Testis (tissue), 3 donors: ENCODE results near the gene SLC47A1. TPM values are rescaled to one million over a fixed set of nuclear protein-coding genes. Genes with fewer than 3 reads are reported as not detected.
"Not testable (repeated sequence)": the region's sequence is repeated elsewhere in the genome, so short reads cannot be mapped to it uniquely, and the experiment has no call there.

Experiments used
- DNase-seq: peaks from one replicate; pipeline ENCODE4 v3.0.0-alpha.2; 2019
- H3K27ac ChIP-seq, 2 donors: fragments of 200-600 bp; sonication (generic); one replicate each; pipeline ENCODE4 v1.5.1; 2019
- H3K27me3 ChIP-seq: fragments of 200-600 bp; sonication (generic); one replicate; pipeline ENCODE4 v1.5.1; 2019
- H3K36me3 ChIP-seq: fragments of 200-600 bp; sonication (generic); one replicate; pipeline ENCODE4 v1.5.1; 2017; ENCODE audit warnings: low read depth; ENCODE audit errors: missing control alignments
- H3K4me1 ChIP-seq: fragments of 200-600 bp; sonication (generic); one replicate; pipeline ENCODE4 v1.5.1; 2019
- H3K4me3 ChIP-seq, 2 donors: fragments of 200-600 bp; sonication (generic); one replicate each; pipeline ENCODE4 v1.5.1; 2017 to 2019
- H3K9me3 ChIP-seq: fragments of 200-600 bp; sonication (generic); one replicate; pipeline ENCODE4 v1.5.1; 2017
- CTCF ChIP-seq, 3 experiments: fragments of 450-650 bp in 2 of 3; fragments of 200-600 bp in 1 of 3; sonication (generic) in 1 of 3; IDR thresholded peaks; one replicate each; pipeline ENCODE4 v1.5.1; 2016 to 2019; ENCODE audit warnings: antibody characterized with exemption in 3 of 3, mild to moderate bottlenecking in 2 of 3, moderate library complexity in 1 of 3
- POLR2A ChIP-seq: fragments of 450-650 bp; IDR thresholded peaks from one replicate; pipeline ENCODE4 v1.6.1; 2017; ENCODE audit warnings: antibody characterized with exemption, mild to moderate bottlenecking, moderate library complexity
- WGBS, 2 donors: methylation state at CpG; one replicate each; pipeline ENCODE4 v1.1.5; 2018; 5-methylcytosine and 5-hydroxymethylcytosine counted together
- intact Hi-C: fragments of 100-400 bp; cut with DNase I; formaldehyde crosslinking; loops from one replicate; pipeline ENCODE4 v1.15.1; 2023; ENCODE audit warnings: low total_unique reads
- polyA plus RNA-seq: library from polyadenylated mRNA; stranded (reverse); fragments of 350-450 nt; fragmentation: Illumina TruSeq; extraction: RNeasy Lipid Tissue Mini Kit (QIAGEN cat#74804); gene quantifications from one replicate; pipeline ENCODE4 v1.2.3, GENCODE V29; 2014; ENCODE audit warnings: low read depth, low replicate concordance; ENCODE audit not compliant: insufficient read depth
- total RNA-seq, 2 donors: library from RNA; depleted of rRNA; stranded (reverse); fragments of >200 nt; gene quantifications; one replicate each; pipeline ENCODE4 v1.2.3, GENCODE V29; 2016

The SLC47A1 gene
- total and polyA plus RNA-seq, 3 donors from 2014 or later = 20.1 to 97.3 (median 39.8) TPM

GRCh38 chr17:19502517-19502916, 31.1 kb upstream of the SLC47A1 start:
- DNase-seq = no peak
- TF ChIP-seq CTCF (IDR thresholded peaks at IDR 0.05) (no peak), POLR2A (no peak)
- Histone ChIP-seq H3K36me3 (no peaks in the 10 kb centered on the region), H3K27me3 (no peaks in the 10 kb centered on the region), H3K27ac (no peak overlapping the region), H3K4me3 (no peak overlapping the region), H3K9me3 (no peaks in the 10 kb centered on the region), H3K4me1 (peaks cover 4% of the 10 kb centered on the region)
- WGBS, 2 donors = 91 to 92% methylated on average over 9 of the region's 9 CpGs
- intact Hi-C loops = no loop called here

GRCh38 chr17:19505561-19505960, 28.1 kb upstream of the SLC47A1 start:
- intact Hi-C loops, H3K36me3 ChIP-seq, H3K27me3 ChIP-seq, H3K4me1 ChIP-seq, H3K9me3 ChIP-seq, DNase-seq, H3K27ac ChIP-seq, H3K4me3 ChIP-seq: not testable (repeated sequence)
- 43 to 48% methylated on average over 2 to 3 of the region's 4 CpGs for WGBS, 2 donors

- 1% methylated on average over 39 to 57 of the region's 60 CpGs for WGBS, 2 donors
- TF ChIP-seq CTCF (IDR thresholded peaks at IDR 0.05) (no peak), POLR2A (no peak)
- peak overlapping the region; percentile 75 to 85 for H3K4me3 ChIP-seq
- no peaks in the 10 kb centered on the region for H3K36me3 ChIP-seq
- DNase-seq = peak; percentile 93
- intact Hi-C loops = no loop called here
- H3K4me1 ChIP-seq = peaks cover 7% of the 10 kb centered on the region
- H3K27ac ChIP-seq = peak overlapping the region; percentile 92 to 99
- H3K27me3 ChIP-seq = no peaks in the 10 kb centered on the region
- H3K9me3 ChIP-seq = no peaks in the 10 kb centered on the region
These were observed 25.7 kb upstream of the SLC47A1 start for GRCh38 chr17:19507775-19508576.

- no peak for DNase-seq
- TF ChIP-seq POLR2A (no peak), CTCF (IDR thresholded peaks at IDR 0.05) (no peak)
- H3K4me3 ChIP-seq = peak overlapping the region; percentile 75 to 85
- H3K4me1 ChIP-seq = peaks cover 7% of the 10 kb centered on the region
- no peaks in the 10 kb centered on the region for H3K27me3 ChIP-seq
- no peaks in the 10 kb centered on the region for H3K9me3 ChIP-seq
- intact Hi-C loops = no loop called here
- peak overlapping the region; percentile 92 to 99 for H3K27ac ChIP-seq
- no peaks in the 10 kb centered on the region for H3K36me3 ChIP-seq
- 31 to 42% methylated on average over 6 of the region's 6 CpGs for WGBS, 2 donors
These were observed 25.1 kb upstream of the SLC47A1 start for GRCh38 chr17:19508577-19508867.

- H3K36me3 ChIP-seq, H3K4me3 ChIP-seq, H3K27me3 ChIP-seq, H3K27ac ChIP-seq, DNase-seq, H3K9me3 ChIP-seq, H3K4me1 ChIP-seq, intact Hi-C loops: not testable (repeated sequence)
- 85 to 86% methylated on average over 5 of the region's 5 CpGs for WGBS, 2 donors
These were observed 24.3 kb upstream of the SLC47A1 start for GRCh38 chr17:19509281-19509852.
